GM18909 (cell line): ENCODE measurements around the gene CELF1.

ENCODE experiments used
- ATAC-seq: cut with Tn5 transposase; IDR thresholded peaks from one replicate; pipeline ENCODE4 v1.9.1; 2021; ENCODE audit warnings: mild to moderate bottlenecking; ENCODE audit not compliant: unreplicated experiment, poor library complexity

CELF1 gene

GRCh38 chr11:47514825-47515647, 37.9 kb downstream of the CELF1 start:
- peak; percentile 48 for ATAC-seq

- ATAC-seq = no peak
Measured at GRCh38 chr11:47512701-47513100, 40.2 kb downstream of the CELF1 start.

DNA sequence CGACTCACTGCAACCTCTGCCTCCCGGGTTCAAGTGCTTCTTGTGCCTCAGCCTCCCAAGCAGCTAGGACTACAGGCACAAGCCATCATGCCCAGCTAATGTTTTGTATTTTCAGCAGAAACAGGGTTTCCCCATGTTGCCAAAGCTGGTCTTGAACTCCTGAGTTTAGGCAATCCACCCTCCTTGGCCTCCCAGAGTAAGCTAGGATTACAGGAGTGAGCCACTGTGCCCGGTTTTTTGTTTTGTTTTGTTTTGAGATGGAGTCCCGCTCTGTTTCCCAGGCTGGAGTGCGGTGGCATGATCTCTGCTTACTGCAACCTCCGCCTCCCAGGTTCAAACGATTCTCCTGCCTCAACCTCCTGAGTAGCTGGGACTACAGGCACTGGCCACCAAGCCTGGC, 41.0 kb downstream of the CELF1 start:
- no peak for ATAC-seq

DNA sequence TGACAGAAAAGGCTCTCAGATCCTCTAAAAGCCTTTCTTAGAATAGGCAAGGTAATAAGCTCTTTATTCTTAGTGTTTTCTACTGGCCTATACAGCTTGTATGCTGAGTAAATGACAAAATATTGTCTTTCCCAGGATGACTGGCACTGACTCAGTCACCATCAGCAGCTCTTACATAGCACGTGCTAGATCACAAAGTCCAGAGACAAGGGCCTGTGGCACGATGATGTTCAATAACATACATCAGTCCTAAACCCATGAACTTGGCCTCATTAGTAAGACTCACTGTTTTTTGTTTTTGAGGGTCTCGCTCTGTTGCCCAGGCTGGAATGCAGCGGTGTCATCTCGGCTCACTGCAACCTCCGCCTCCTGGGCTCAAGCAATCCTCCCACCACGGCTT, 42.7 kb downstream of the CELF1 start:
- ATAC-seq = no peak

DNA sequence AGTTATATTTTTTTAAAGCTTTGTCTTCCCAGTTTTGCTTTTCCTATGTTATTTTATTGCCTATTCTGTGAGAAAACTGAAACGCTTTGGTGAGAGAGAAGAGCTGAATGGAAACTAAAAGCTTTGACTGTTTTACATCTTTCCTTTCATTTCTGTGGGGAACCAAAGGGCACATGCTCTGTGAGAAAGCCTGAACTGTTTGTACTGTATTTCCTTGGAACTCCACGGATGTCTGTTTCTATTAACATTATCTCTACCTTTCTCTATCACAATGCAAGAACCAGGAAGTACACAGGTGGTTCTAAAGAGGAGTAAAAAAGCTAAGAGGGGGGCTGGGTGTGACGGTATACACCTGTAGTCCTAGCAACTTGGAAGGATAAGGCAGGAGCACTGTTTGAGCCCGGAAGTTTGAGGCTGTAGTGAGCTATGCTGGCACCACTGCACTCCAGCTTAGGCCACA, 43.8 kb downstream of the CELF1 start:
- no peak for ATAC-seq

DNA sequence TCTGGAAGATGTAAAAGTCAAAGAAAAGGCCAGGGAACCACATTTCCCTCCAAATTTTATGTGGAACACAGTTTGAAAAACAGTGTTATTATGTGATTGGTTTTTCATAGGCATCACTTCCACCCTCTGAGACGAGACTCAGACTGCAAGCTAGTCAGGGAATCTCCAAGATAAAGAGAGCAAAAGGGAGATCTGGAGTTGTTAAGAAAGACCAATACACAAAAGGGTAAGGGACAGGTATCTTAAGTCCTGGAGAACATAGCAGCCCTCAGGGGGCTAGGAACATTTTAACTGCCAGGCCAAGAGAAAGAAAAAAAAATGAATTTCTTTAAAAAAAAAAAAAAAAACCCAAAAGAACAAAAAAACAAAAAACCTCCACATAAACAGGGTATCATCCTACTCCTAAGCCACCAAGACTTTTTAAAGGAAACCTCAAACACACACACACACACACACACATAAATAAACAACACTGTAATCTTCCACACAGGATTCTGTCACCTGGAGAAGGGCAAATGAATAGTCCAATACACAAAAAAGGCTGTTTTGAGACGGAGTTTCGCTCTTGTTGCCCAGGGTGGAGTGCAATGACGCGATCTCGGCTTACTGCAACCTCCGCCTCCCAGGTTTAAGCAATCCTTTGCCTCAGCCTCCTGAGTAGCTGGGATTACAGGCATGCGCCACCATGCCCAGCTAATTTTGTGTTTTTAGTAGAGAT, 44.5 kb downstream of the CELF1 start:
- ATAC-seq = no peak

GRCh38 chr11:47507563-47508239, 45.2 kb downstream of the CELF1 start:
- ATAC-seq = no peak

GRCh38 chr11:47506795-47507562, 46.0 kb downstream of the CELF1 start:
- ATAC-seq = no peak

DNA sequence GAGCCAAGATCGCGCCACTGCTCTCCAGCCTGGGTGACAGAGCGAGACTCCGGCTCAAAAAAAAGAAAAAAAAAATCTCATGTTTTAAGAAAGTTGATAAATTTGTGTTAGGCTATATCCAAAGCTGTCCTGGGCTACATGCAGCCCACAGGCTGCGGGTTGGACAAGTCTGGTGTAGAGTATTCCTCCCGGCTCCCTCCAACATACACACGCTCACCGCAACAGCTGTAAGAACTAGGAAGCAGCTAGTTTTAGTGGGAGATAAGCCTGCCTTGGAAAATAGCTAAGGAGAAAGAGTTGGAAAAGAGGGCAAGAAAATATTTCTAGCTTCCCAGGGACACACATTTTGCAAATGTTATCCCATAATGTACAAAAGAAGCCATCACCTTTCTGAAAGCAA, 46.6 kb downstream of the CELF1 start:
- no peak for ATAC-seq

DNA sequence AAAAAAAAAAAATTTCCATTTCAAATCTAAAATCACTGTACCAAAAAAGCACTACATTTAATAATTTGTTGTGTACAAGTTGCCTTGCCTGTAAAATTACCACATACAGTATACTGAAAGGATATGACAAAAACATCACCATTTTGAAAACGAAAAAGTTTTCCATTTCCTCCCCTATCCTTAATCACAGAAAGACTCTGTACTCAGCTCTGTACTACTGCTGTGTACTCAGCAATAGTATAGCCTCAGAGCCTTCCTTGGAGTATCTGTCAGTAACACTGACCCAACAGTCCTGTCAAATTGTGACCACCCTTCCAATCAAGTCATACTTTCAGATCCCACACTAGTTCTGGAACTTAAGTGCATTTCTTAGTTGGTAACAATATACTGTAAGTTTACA, 48.0 kb downstream of the CELF1 start:
- no peak for ATAC-seq

GRCh38 chr11:47503227-47503626, 49.7 kb downstream of the CELF1 start:
- no peak for ATAC-seq

- no peak for ATAC-seq
Measured at GRCh38 chr11:47502767-47503166, 50.2 kb downstream of the CELF1 start.

DNA sequence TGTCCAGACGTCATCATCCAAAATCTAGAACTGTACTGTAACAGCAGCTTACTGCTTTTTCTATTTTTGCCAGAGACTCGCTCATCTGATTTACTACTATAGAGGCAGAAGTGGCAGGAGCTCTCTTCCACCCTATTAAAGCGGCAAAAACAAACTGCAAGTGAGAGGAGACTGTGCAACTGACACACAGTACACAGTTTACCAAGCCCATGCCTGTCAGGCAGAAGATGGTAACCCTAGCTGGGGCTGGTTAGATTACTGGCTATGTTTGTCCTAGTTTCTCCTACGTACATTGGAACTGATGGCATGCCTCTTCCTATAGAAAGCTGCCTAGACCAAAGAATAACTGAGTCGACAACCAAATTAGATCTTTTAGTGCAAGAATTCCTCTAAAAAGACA, 51.8 kb downstream of the CELF1 start:
- ATAC-seq = no peak

- no peak for ATAC-seq
Measured at GRCh38 chr11:47500121-47500520, 52.8 kb downstream of the CELF1 start.

- no peak for ATAC-seq
Measured at GRCh38 chr11:47499614-47500013, 53.3 kb downstream of the CELF1 start.

DNA sequence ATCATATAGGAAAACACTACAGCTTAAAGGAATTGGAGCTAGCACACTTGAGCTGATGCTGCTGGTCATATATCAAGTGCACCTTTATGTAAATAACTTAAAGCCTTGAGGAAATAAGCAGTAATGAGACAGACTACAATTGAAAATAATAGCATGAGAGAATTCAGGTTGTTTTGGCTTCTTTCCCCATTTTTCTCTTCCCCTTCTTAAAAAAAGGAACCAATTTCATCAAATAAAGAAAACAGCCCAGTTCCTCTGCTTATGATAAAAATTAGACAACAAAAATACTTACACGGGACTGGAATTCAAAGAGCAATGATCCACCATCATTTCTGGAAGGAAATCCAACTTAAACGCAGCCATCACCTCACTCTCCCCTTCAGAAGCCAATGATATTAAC, 53.8 kb downstream of the CELF1 start:
- no peak for ATAC-seq

- ATAC-seq = no peak
Measured at GRCh38 chr11:47498584-47499152, 54.3 kb downstream of the CELF1 start.

GRCh38 chr11:47498149-47498548, 54.8 kb downstream of the CELF1 start:
- ATAC-seq = no peak

DNA sequence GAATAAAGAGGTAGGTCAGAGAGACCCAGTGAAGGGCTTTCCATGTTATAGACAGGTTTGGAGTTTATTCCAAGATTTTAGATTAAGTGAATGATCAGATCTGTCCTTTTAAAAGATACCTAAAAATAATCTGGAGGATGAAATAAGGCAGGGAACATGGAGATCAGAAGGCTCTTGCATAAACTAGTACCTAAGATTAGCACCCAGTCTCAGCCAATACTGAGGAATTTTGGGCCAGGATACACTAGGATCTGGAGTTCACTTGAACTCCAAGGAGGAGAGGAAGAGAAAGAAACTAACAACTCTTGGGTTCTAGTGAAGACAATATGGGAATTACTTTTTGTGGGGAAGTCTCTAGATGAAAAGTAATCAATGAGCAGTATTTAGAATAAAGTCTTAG, 56.1 kb downstream of the CELF1 start:
- no peak for ATAC-seq

- no peak for ATAC-seq
Measured at GRCh38 chr11:47495856-47496217, 57.1 kb downstream of the CELF1 start.
